Naive thymus-derived CD8-positive, alpha-beta T cell (primary cell): ENCODE results near the gene GLA. TPM values are rescaled to one million over a fixed set of nuclear protein-coding genes. Genes with fewer than 3 reads are reported as not detected.

ENCODE experiments used
- ATAC-seq, 2 donors: fragments of 150-1000 bp; cut with Tn5 transposase in 1 of 2; sonication (Bioruptor Pico), chemical (Tn5 transposase) in 1 of 2; 1 replicate in 1 of 2; 2 replicates in 1 of 2; pipeline ENCODE4 v1.10.0; 2021; ENCODE audit warnings: mild to moderate bottlenecking in 2 of 2, moderate library complexity in 2 of 2
- POLR2A ChIA-PET: fragments of 350-600 bp; sonication (Branson Sonifier 250); formaldehyde crosslinking; loops from one replicate; lab custom pipeline; 2021; ENCODE audit warnings: antibody characterized with exemption; lab: Charles Lee
- DNase-seq, 10 donors: peaks; one replicate each; pipeline versions ENCODE4 v3.0.0 to v3.0.0-alpha.2; 2020 to 2022
- H3K27ac Mint-ChIP-seq, 10 donors: one replicate each; pipeline ENCODE4 v1.8.0; 2020 to 2022; ENCODE audit warnings: mild to moderate bottlenecking in 10 of 10, mixed read lengths in 10 of 10, moderate library complexity in 4 of 10, inconsistent platforms in 1 of 10
- H3K27me3 Mint-ChIP-seq, 5 donors: one replicate each; pipeline ENCODE4 v1.8.0; 2021 to 2022; ENCODE audit warnings: mixed read lengths in 5 of 5
- H3K36me3 Mint-ChIP-seq, 3 donors: one replicate each; pipeline ENCODE4 v1.8.0; 2020 to 2022; ENCODE audit warnings: mixed read lengths in 3 of 3, mild to moderate bottlenecking in 2 of 3, inconsistent platforms in 1 of 3
- H3K4me1 Mint-ChIP-seq, 4 donors: one replicate each; pipeline ENCODE4 v1.8.0; 2021 to 2022; ENCODE audit warnings: mixed read lengths in 4 of 4
- H3K4me3 Mint-ChIP-seq, 10 donors: one replicate each; pipeline ENCODE4 v1.8.0; 2020 to 2022; ENCODE audit warnings: mild to moderate bottlenecking in 10 of 10, mixed read lengths in 10 of 10, moderate library complexity in 6 of 10, inconsistent platforms in 1 of 10
- H3K9me3 Mint-ChIP-seq, 9 donors: one replicate each; pipeline ENCODE4 v1.8.0; 2020 to 2022; ENCODE audit warnings: mixed read lengths in 9 of 9, mild to moderate bottlenecking in 3 of 9, inconsistent platforms in 1 of 9, moderate library complexity in 1 of 9
- polyA plus RNA-seq, 3 donors: library from polyadenylated mRNA; unstranded; fragments of 300-500 nt; fragmentation: Illumina TruSeq; gene quantifications; one replicate each; pipeline ENCODE4 v1.2.3, GENCODE V29; 2021
- total RNA-seq, 8 experiments: library from RNA in 2 of 8; stranded (reverse) in 2 of 8; gene quantifications; one replicate each; pipeline ENCODE4 v1.2.3 and lab custom pipeline; 2021 to 2026

Gene GLA
- total and polyA plus RNA-seq, 5 experiments from 2014 or later, result 12.0 to 17.9 (median 13.4) TPM

- peak overlapping the region; percentile 73 to 95 (median 88) for H3K4me3 Mint-ChIP-seq
- H3K27ac Mint-ChIP-seq, result peak overlapping the region; percentile 82 to 99 (median 96)
- ATAC-seq (no peak), DNase-seq (no peak)
- peaks cover 16 to 54% (median 50%) of the 10 kb centered on the region in 4 donors for H3K4me1 Mint-ChIP-seq
- H3K27me3 Mint-ChIP-seq, result no peaks in the 10 kb centered on the region
- POLR2A ChIA-PET, result interaction anchor here (1.2 to 3.5 kb wide), 3 partner anchors 26 to 515 kb away, joined by 3 to 17 read pairs (median 8); partner anchors contain the start of genes RPL36A and ZMAT1
- peaks cover 0 to 18% (median 0%) of the 10 kb centered on the region in 3 donors for H3K36me3 Mint-ChIP-seq
- H3K9me3 Mint-ChIP-seq, result no peaks in the 10 kb centered on the region
Measured at GRCh38 chrX:101417190-101417589, 9.5 kb upstream of the GLA start.

- POLR2A ChIA-PET, result interaction anchor here (1.2 to 3.5 kb wide), 3 partner anchors 26 to 515 kb away, joined by 3 to 17 read pairs (median 8); partner anchors contain the start of genes RPL36A and ZMAT1
- Mint-ChIP-seq H3K9me3 (no peaks in the 10 kb centered on the region), H3K4me3 (peak overlapping the region in 9 of 10 donors; percentile 6 to 95 (median 82)), H3K36me3 (peaks cover 0 to 23% (median 0%) of the 10 kb centered on the region in 3 donors), H3K27ac (peak overlapping the region; percentile 49 to 99 (median 94)), H3K27me3 (no peaks in the 10 kb centered on the region), H3K4me1 (peaks cover 16 to 58% (median 55%) of the 10 kb centered on the region in 4 donors)
- no peak for DNase-seq
- no peak for ATAC-seq
Measured at GRCh38 chrX:101416691-101417090, 9.0 kb upstream of the GLA start.

DNA sequence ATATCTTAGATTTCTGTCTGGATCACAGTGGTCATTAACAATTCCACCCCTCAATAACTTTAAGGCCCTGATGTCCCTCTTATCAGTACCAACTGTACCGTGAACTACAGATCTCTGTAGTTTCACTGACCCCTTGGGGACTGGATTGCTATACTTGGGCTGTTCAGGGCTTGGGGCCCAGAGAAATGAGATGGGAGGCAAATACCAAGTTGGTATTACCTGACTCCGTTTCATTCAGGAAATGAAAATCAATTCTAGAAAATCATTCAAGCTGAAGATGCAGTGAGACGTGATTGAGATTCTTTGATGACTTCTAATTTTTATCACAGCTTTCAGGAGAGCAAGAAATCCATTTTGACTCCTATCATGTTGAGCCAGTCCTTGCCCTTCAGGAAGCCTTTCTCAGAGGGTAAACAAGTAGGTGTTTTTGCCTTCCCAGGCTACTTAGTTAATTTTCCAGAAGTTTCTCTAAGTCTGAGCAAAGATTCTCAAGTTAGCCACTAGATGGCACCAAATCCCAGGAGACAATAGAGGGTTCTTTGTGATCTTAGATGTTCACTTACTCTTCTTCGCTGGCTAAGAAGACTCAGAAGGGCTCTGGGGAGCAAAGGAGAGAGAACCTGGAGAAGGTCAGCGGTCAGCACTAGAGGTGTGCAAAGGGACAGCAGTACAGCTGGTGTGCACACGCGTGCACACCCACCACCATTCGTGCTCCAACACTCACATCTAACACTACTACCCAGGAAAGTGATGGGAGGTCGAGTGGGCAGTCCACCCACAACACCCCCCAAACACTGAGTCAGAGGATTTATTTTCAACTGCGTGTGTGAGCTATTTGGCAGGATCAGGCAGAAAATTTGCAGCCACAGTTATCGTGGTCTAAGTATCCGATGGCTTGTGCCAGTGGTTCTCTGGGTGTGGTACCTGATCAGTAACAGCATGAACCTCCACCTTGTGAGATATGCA, 7.7 kb upstream of the GLA start:
- Mint-ChIP-seq H3K27ac (peak overlapping the region; percentile 78 to 94 (median 88)), H3K27me3 (no peaks in the 10 kb centered on the region), H3K4me1 (peaks cover 19 to 63% (median 61%) of the 10 kb centered on the region in 4 donors), H3K4me3 (peak overlapping the region; percentile 12 to 79 (median 44)), H3K9me3 (no peaks in the 10 kb centered on the region), H3K36me3 (peaks cover 0 to 25% (median 0%) of the 10 kb centered on the region in 3 donors)
- DNase-seq (peak in 8 of 10 donors; percentile 5 to 72 (median 56)), ATAC-seq (peak; percentile 60 to 75)
- POLR2A ChIA-PET, result interaction anchor here (2.7 to 3.5 kb wide), 2 partner anchors 24 to 517 kb away, joined by 8 to 17 read pairs; partner anchors contain the start of genes RPL36A and ZMAT1

DNA sequence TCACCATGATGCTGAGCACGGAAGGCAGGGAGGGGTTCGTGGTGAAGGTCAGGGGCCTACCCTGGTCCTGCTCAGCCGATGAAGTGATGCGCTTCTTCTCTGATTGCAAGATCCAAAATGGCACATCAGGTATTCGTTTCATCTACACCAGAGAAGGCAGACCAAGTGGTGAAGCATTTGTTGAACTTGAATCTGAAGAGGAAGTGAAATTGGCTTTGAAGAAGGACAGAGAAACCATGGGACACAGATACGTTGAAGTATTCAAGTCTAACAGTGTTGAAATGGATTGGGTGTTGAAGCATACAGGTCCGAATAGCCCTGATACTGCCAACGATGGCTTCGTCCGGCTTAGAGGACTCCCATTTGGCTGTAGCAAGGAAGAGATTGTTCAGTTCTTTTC, 4.3 kb upstream of the GLA start:
- no peak for DNase-seq
- Mint-ChIP-seq H3K9me3 (no peaks in the 10 kb centered on the region), H3K4me1 (peaks cover 17 to 53% (median 45%) of the 10 kb centered on the region in 4 donors), H3K27me3 (no peaks in the 10 kb centered on the region), H3K27ac (peak overlapping the region in 5 of 10 donors; percentile 22 to 83 (median 40)), H3K36me3 (peaks cover 0 to 28% (median 0%) of the 10 kb centered on the region in 3 donors), H3K4me3 (peak overlapping the region in 1 of 10 donors; percentile 34)
- POLR2A ChIA-PET, result no interaction called here
- no peak for ATAC-seq

- peaks cover 0 to 28% (median 0%) of the 10 kb centered on the region in 3 donors for H3K36me3 Mint-ChIP-seq
- DNase-seq, result peak in 7 of 10 donors; percentile 29 to 65 (median 37)
- peaks cover 15 to 50% (median 39%) of the 10 kb centered on the region in 4 donors for H3K4me1 Mint-ChIP-seq
- no peaks in the 10 kb centered on the region for H3K9me3 Mint-ChIP-seq
- peak; percentile 7 to 10 for ATAC-seq
- POLR2A ChIA-PET, result no interaction called here
- peak overlapping the region; percentile 53 to 83 (median 76) for H3K4me3 Mint-ChIP-seq
- H3K27me3 Mint-ChIP-seq, result no peaks in the 10 kb centered on the region
- H3K27ac Mint-ChIP-seq, result peak overlapping the region; percentile 77 to 95 (median 86)
Measured at GRCh38 chrX:101410461-101410860, 2.7 kb upstream of the GLA start.

DNA sequence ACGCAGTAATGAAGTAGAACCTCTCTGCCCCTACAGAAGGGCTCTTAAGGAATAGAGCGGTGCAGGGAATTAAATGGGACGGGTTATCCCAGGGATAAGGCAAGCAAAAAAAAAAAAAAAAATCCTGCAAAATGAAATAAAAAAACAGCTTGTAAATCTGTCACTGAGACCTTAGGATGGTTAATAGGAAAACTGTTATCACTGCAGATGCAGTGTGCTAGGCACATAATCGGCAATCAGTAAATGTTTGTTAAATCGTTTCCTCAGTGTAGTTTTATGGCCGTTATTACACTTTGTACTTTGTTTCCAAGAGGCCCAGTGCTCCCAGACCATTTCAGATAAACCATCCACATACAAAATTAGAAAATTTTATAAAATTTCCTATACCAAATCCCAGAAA, 1.3 kb upstream of the GLA start:
- no peak for ATAC-seq
- Mint-ChIP-seq H3K27ac (peak overlapping the region; percentile 97 to 100 (median 99)), H3K27me3 (no peaks in the 10 kb centered on the region), H3K36me3 (peaks cover 0 to 29% (median 0%) of the 10 kb centered on the region in 3 donors), H3K4me1 (peaks cover 15 to 44% (median 37%) of the 10 kb centered on the region in 4 donors), H3K9me3 (no peaks in the 10 kb centered on the region), H3K4me3 (peak overlapping the region; percentile 59 to 99 (median 92))
- POLR2A ChIA-PET, result no interaction called here
- no peak for DNase-seq

GRCh38 chrX:101408532-101408841, 762 bp upstream of the GLA start:
- peak; percentile 6 to 20 for ATAC-seq
- Mint-ChIP-seq H3K4me1 (peaks cover 15 to 44% (median 37%) of the 10 kb centered on the region in 4 donors), H3K27ac (peak overlapping the region; percentile 97 to 100 (median 99)), H3K36me3 (peaks cover 0 to 27% (median 0%) of the 10 kb centered on the region in 3 donors), H3K27me3 (no peaks in the 10 kb centered on the region), H3K9me3 (no peaks in the 10 kb centered on the region), H3K4me3 (peak overlapping the region; percentile 90 to 99 (median 94))
- POLR2A ChIA-PET, result interaction anchor here (1.9 kb wide), 1 partner anchor 18 kb away, joined by 6 read pairs; the partner anchor contains the start of gene RPL36A
- no peak for DNase-seq

GRCh38 chrX:101407167-101407747, 468 bp downstream of the GLA start:
- DNase-seq (no peak), ATAC-seq (no peak)
- Mint-ChIP-seq H3K36me3 (peaks cover 0 to 16% (median 0%) of the 10 kb centered on the region in 3 donors), H3K9me3 (no peaks in the 10 kb centered on the region), H3K27ac (peak overlapping the region; percentile 97 to 100 (median 99)), H3K4me3 (peak overlapping the region; percentile 90 to 99 (median 94)), H3K27me3 (no peaks in the 10 kb centered on the region), H3K4me1 (peaks cover 11 to 34% (median 26%) of the 10 kb centered on the region in 4 donors)
- POLR2A ChIA-PET, result interaction anchor here (1.0 to 1.9 kb wide), 2 partner anchors 16 to 59 kb away, joined by 3 to 6 read pairs; partner anchors contain the start of genes RPL36A and TIMM8A

DNA sequence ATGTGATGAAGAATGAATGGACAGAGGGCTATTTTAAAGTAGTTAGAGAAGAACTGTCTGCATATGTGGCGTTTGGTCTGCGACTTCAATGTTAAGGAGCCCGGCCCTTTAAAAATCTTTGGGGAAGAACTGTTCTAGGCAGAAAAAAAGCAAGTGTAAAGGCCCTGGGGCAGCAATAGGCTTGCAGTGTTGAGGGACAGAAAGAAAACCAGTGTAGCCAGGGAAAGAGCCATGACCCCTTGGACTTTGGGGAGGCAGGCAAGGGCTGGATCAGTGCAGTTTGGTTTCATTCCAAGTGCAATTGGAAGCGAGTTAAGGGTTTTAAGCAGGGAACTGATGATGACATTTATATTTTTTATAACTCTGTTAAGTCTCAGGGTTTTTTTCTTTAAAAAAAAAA, 7.9 kb downstream of the GLA start:
- peaks cover 0 to 2% (median 0%) of the 10 kb centered on the region in 4 donors for H3K4me1 Mint-ChIP-seq
- H3K27ac Mint-ChIP-seq, result no peak overlapping the region
- no peak for ATAC-seq
- H3K27me3 Mint-ChIP-seq, result no peaks in the 10 kb centered on the region
- H3K36me3 Mint-ChIP-seq, result peaks cover 0 to 25% (median 0%) of the 10 kb centered on the region in 3 donors
- POLR2A ChIA-PET, result no interaction called here
- H3K9me3 Mint-ChIP-seq, result no peaks in the 10 kb centered on the region
- H3K4me3 Mint-ChIP-seq, result no peak overlapping the region
- DNase-seq, result no peak

DNA sequence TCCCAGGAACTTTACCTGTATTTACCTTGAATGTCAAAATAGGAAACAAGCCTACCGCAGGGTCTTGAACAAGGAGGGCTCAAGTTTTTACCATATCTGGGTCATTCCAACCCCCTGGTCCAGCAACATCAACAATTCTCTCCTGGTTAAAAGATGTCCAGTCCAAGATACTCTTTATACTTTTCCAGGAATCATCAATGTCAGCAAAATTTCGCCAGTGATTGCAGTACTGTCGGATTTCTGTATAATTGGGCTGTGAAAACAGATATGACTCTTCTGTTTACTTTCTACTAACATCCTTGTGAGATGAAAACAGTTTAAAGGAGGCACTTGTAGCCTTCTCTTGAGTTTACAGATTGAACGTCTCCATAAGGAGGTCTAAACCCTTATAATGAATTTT, 9.0 kb downstream of the GLA start:
- POLR2A ChIA-PET, result no interaction called here
- no peak overlapping the region for H3K4me3 Mint-ChIP-seq
- DNase-seq, result no peak
- ATAC-seq, result no peak
- H3K9me3 Mint-ChIP-seq, result no peaks in the 10 kb centered on the region
- no peaks in the 10 kb centered on the region for H3K27me3 Mint-ChIP-seq
- peaks cover 0 to 30% (median 0%) of the 10 kb centered on the region in 3 donors for H3K36me3 Mint-ChIP-seq
- H3K27ac Mint-ChIP-seq, result no peak overlapping the region
- H3K4me1 Mint-ChIP-seq, result peaks cover 0 to 3% (median 1%) of the 10 kb centered on the region in 4 donors

DNA sequence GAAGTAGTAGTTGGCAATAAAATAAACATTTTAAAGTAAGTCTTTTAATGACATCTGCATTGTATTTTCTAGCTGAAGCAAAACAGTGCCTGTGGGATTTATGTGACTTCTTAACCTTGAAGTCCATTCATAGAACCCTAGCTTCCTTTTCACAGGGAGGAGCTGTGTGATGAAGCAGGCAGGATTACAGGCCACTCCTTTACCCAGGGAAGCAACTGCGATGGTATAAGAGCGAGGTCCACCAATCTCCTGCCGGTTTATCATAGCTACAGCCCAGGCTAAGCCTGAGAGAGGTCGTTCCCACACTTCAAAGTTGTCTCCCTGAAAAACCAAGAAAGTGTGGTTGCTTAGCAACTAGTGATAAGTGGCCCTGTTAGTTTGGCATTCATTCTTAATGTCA, 9.9 kb downstream of the GLA start:
- H3K27ac Mint-ChIP-seq, result no peak overlapping the region
- DNase-seq (no peak), ATAC-seq (no peak)
- no peaks in the 10 kb centered on the region for H3K9me3 Mint-ChIP-seq
- H3K36me3 Mint-ChIP-seq, result peaks cover 0 to 39% (median 0%) of the 10 kb centered on the region in 3 donors
- H3K27me3 Mint-ChIP-seq, result no peaks in the 10 kb centered on the region
- H3K4me3 Mint-ChIP-seq, result no peak overlapping the region
- peaks cover 0 to 12% (median 7%) of the 10 kb centered on the region in 4 donors for H3K4me1 Mint-ChIP-seq
- POLR2A ChIA-PET, result no interaction called here

GRCh38 chrX:101395789-101396188, 11.9 kb downstream of the GLA start:
- H3K4me3 Mint-ChIP-seq, result no peak overlapping the region
- H3K27me3 Mint-ChIP-seq, result no peaks in the 10 kb centered on the region
- DNase-seq, result no peak
- no peaks in the 10 kb centered on the region for H3K9me3 Mint-ChIP-seq
- peak overlapping the region in 5 of 10 donors; percentile 7 to 53 (median 40) for H3K27ac Mint-ChIP-seq
- H3K36me3 Mint-ChIP-seq, result peaks cover 0 to 48% (median 0%) of the 10 kb centered on the region in 3 donors
- ATAC-seq, result no peak
- H3K4me1 Mint-ChIP-seq, result peaks cover 3 to 26% (median 23%) of the 10 kb centered on the region in 4 donors
- POLR2A ChIA-PET, result no interaction called here
